Transverse colon (tissue), 4 donors: ENCODE data around the gene TTC23. TPM values are rescaled to one million over a fixed set of nuclear protein-coding genes. Genes with fewer than 3 reads are reported as not detected.

ENCODE experiments used
- DNase-seq: peaks from one replicate; pipeline ENCODE4 v3.0.0-alpha.2; 2019
- H3K27ac ChIP-seq, 4 donors: fragments of 200-600 bp; sonication (generic); 2 replicates each; pipeline ENCODE4 v1.5.1; 2016 to 2018; ENCODE audit warnings: inconsistent platforms in 4 of 4
- H3K27me3 ChIP-seq: fragments of 200-600 bp; sonication (generic); 2 replicates; pipeline ENCODE4 v1.5.1; 2017; ENCODE audit warnings: inconsistent platforms
- H3K36me3 ChIP-seq, 4 donors: fragments of 200-600 bp; sonication (generic); 2 replicates each; pipeline ENCODE4 v1.5.1; 2017 to 2019; ENCODE audit warnings: inconsistent platforms in 4 of 4
- H3K4me1 ChIP-seq, 4 donors: fragments of 200-600 bp; sonication (generic); 2 replicates each; pipeline ENCODE4 v1.5.1; 2017 to 2020; ENCODE audit warnings: inconsistent platforms in 4 of 4
- H3K4me3 ChIP-seq, 4 donors: fragments of 200-600 bp; sonication (generic); 1 replicate in 1 of 4; 2 replicates in 3 of 4; pipeline versions ENCODE4 v1.5.1 to v1.6.1; 2017 to 2019; ENCODE audit warnings: inconsistent platforms in 4 of 4
- H3K9me3 ChIP-seq, 2 donors: fragments of 200-600 bp; sonication (generic); 2 replicates each; pipeline ENCODE4 v1.5.1; 2017 to 2019; ENCODE audit warnings: inconsistent platforms in 2 of 2
- CTCF ChIP-seq, 5 experiments: fragments of 200-600 bp in 3 of 5; fragments of 450-650 bp in 2 of 5; sonication (generic) in 3 of 5; IDR thresholded peaks; 1 replicate in 2 of 5; 2 replicates in 3 of 5; pipeline ENCODE4 v1.5.1; 2016 to 2017; ENCODE audit warnings: antibody characterized with exemption in 5 of 5, inconsistent platforms in 3 of 5, mild to moderate bottlenecking in 2 of 5, moderate library complexity in 1 of 5
- EP300 ChIP-seq: sonication (generic); formaldehyde crosslinking; IDR thresholded peaks from one replicate; pipeline ENCODE4 v1.6.1; 2017; ENCODE audit warnings: antibody characterized with exemption, low read depth
- POLR2A ChIP-seq: fragments of 450-650 bp; IDR thresholded peaks from one replicate; pipeline ENCODE4 v1.6.1; 2016; ENCODE audit warnings: antibody characterized with exemption, mild to moderate bottlenecking, moderate library complexity
- POLR2AphosphoS5 ChIP-seq, 3 donors: sonication (generic); formaldehyde crosslinking; IDR thresholded peaks; one replicate each; pipeline ENCODE4 v1.6.1; 2016; ENCODE audit warnings: antibody characterized with exemption in 3 of 3
- WGBS, 2 donors: methylation state at CpG; one replicate each; pipeline ENCODE4 v1.1.5; 2018; ENCODE audit warnings: low coverage in 1 of 2; 5-methylcytosine and 5-hydroxymethylcytosine counted together
- in situ Hi-C, 4 donors: fragments of 200-750 bp; cut with MboI; loops; one replicate each; pipeline versions ENCODE4 v1.15.0 to v1.15.1; 2017; ENCODE audit warnings: low sequenced_read_pairs in 3 of 4, low pct_ligation_motif_present in 1 of 4, low pct_unique_long_range_greater_than_20kb in 1 of 4
- intact Hi-C: fragments of 100-400 bp; cut with DNase I; formaldehyde crosslinking; loops from one replicate; pipeline ENCODE4 v1.15.1; 2023; ENCODE audit warnings: low total_unique reads
- total RNA-seq, 4 donors: library from RNA; depleted of rRNA; stranded (reverse); fragments of >200 nt; gene quantifications; one replicate each; pipeline ENCODE4 v1.1.0, GENCODE V29; 2016

Gene TTC23
- total RNA-seq, 4 donors from 2014 or later, result 7.8 to 23.5 (median 12.5) TPM

GRCh38 chr15:99155961-99156443 lies 93.4 kb downstream of the TTC23 start:
- no peak overlapping the region for H3K4me3 ChIP-seq
- no peak overlapping the region for H3K27ac ChIP-seq
- no peaks in the 10 kb centered on the region for H3K27me3 ChIP-seq
- TF ChIP-seq CTCF (IDR thresholded peaks at IDR 0.05), result no peak
- TF ChIP-seq EP300, result no peak
- H3K36me3 ChIP-seq, result peaks cover 0 to 5% (median 0%) of the 10 kb centered on the region in 4 donors
- WGBS, 2 donors, result 76 to 84% methylated on average over 8 to 9 of the region's 9 CpGs
- no peaks in the 10 kb centered on the region for H3K9me3 ChIP-seq
- no peak for DNase-seq
- intact Hi-C loops (no loop called here), in situ Hi-C loops (no loop called here)
- peaks cover 0 to 3% (median 1%) of the 10 kb centered on the region in 4 donors for H3K4me1 ChIP-seq

GRCh38 chr15:99154271-99154670 lies 95.1 kb downstream of the TTC23 start:
- peaks cover 0 to 3% (median 1%) of the 10 kb centered on the region in 4 donors for H3K4me1 ChIP-seq
- H3K36me3 ChIP-seq, result peaks cover 0 to 5% (median 0%) of the 10 kb centered on the region in 4 donors
- H3K27me3 ChIP-seq, result no peaks in the 10 kb centered on the region
- TF ChIP-seq POLR2AphosphoS5 (IDR thresholded peaks at IDR 0.05) (no peak), CTCF (IDR thresholded peaks at IDR 0.05) (no peak), EP300 (no peak), POLR2A (no peak)
- no peaks in the 10 kb centered on the region for H3K9me3 ChIP-seq
- no peak for DNase-seq
- H3K27ac ChIP-seq, result no peak overlapping the region
- no peak overlapping the region for H3K4me3 ChIP-seq
- in situ Hi-C loops (no loop called here), intact Hi-C loops (no loop called here)
- WGBS, 2 donors, result 56 to 64% methylated on average over 1 to 2 of the region's 2 CpGs

- DNase-seq, result no peak
- Histone ChIP-seq H3K27ac (no peak overlapping the region), H3K27me3 (no peaks in the 10 kb centered on the region), H3K4me3 (no peak overlapping the region), H3K9me3 (no peaks in the 10 kb centered on the region), H3K36me3 (peaks cover 0 to 5% (median 0%) of the 10 kb centered on the region in 4 donors), H3K4me1 (peaks cover 0 to 3% (median 1%) of the 10 kb centered on the region in 4 donors)
- TF ChIP-seq POLR2AphosphoS5 (IDR thresholded peaks at IDR 0.05) (no peak), POLR2A (no peak), CTCF (IDR thresholded peaks at IDR 0.05) (no peak), EP300 (no peak)
- WGBS, 2 donors, result 89 to 93% methylated on average over 6 of the region's 6 CpGs
- in situ Hi-C loops, result no loop called here
- intact Hi-C loops, result no loop called here
Measured at GRCh38 chr15:99153026-99153535, 96.3 kb downstream of the TTC23 start.

DNA sequence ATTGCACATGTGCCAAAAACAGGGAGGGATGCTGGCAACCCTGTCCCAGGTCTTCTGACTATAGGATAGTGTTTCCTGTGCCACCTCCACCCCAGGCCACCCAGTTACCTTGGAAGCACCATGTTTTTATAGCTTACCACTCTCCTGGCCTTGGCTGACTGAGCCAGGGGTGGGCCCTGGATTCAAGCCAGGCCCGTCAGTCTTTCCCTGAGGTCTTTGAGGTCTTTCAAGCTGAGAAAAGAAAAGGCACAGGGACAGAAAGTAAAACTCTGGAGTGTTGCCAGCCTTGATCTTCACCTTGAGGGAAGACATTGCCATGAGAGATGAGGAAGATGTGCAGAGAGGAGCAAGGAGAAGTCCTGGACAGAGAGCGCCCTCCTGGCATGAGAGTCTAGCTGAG lies 98.2 kb downstream of the TTC23 start:
- DNase-seq, result no peak
- H3K9me3 ChIP-seq, result no peaks in the 10 kb centered on the region
- WGBS, 2 donors, result 75% methylated on average over 2 of the region's 2 CpGs; no CpG with 5 or more reads in 1 of the 2 donors
- H3K27ac ChIP-seq, result no peak overlapping the region
- TF ChIP-seq EP300, result no peak
- TF ChIP-seq POLR2AphosphoS5 (IDR thresholded peaks at IDR 0.05), result no peak
- no peak for TF ChIP-seq CTCF (IDR thresholded peaks at IDR 0.05)
- intact Hi-C loops, result no loop called here
- H3K4me1 ChIP-seq, result peaks cover 0 to 4% (median 0%) of the 10 kb centered on the region in 4 donors
- no peaks in the 10 kb centered on the region for H3K27me3 ChIP-seq
- peaks cover 0 to 5% (median 0%) of the 10 kb centered on the region in 4 donors for H3K36me3 ChIP-seq
- no peak overlapping the region for H3K4me3 ChIP-seq
- in situ Hi-C loops, result no loop called here
